Right atrium auricular region (tissue), 2 donors: ENCODE data around the gene SETD2. TPM values are rescaled to one million over a fixed set of nuclear protein-coding genes. Genes with fewer than 3 reads are reported as not detected.

Experiments
- DNase-seq: peaks from one replicate; pipeline ENCODE4 v3.0.0-alpha.2; 2019; ENCODE audit warnings: low spot score
- H3K27ac ChIP-seq, 2 donors: fragments of 200-600 bp; sonication (generic); 1 replicate in 1 of 2; 2 replicates in 1 of 2; pipeline ENCODE4 v1.5.1; 2016 to 2019
- H3K27me3 ChIP-seq, 2 donors: fragments of 200-600 bp; sonication (generic); one replicate each; pipeline versions ENCODE4 v1.5.1 to v1.6.0; 2017 to 2019
- H3K36me3 ChIP-seq: fragments of 200-600 bp; sonication (generic); one replicate; pipeline ENCODE4 v1.5.1; 2016
- H3K4me1 ChIP-seq, 2 donors: fragments of 200-600 bp; sonication (generic); one replicate each; pipeline versions ENCODE4 v1.5.1 to v1.6.0; 2017 to 2019
- H3K4me3 ChIP-seq, 2 donors: fragments of 200-600 bp; sonication (generic); 1 replicate in 1 of 2; 2 replicates in 1 of 2; pipeline ENCODE4 v1.5.1; 2017 to 2019; ENCODE audit warnings: mild to moderate bottlenecking in 1 of 2, moderate library complexity in 1 of 2
- H3K9me3 ChIP-seq, 2 donors: fragments of 200-600 bp; sonication (generic); one replicate each; pipeline ENCODE4 v1.5.1; 2019
- total RNA-seq, 2 donors: library from RNA; depleted of rRNA; stranded (reverse); fragments of >200 nt; gene quantifications; one replicate each; pipeline ENCODE4 v1.1.0, GENCODE V29; 2016
- TF ChIP-seq, protein P1 (sequence below), 2 donors: fragments of 200-600 bp; sonication (generic); IDR thresholded peaks; one replicate each; pipeline ENCODE4 v1.5.1; 2019; ENCODE audit warnings: antibody characterized with exemption in 2 of 2

The SETD2 gene
- total RNA-seq, 2 donors from 2014 or later: 26.8 to 34.2 TPM

DNA sequence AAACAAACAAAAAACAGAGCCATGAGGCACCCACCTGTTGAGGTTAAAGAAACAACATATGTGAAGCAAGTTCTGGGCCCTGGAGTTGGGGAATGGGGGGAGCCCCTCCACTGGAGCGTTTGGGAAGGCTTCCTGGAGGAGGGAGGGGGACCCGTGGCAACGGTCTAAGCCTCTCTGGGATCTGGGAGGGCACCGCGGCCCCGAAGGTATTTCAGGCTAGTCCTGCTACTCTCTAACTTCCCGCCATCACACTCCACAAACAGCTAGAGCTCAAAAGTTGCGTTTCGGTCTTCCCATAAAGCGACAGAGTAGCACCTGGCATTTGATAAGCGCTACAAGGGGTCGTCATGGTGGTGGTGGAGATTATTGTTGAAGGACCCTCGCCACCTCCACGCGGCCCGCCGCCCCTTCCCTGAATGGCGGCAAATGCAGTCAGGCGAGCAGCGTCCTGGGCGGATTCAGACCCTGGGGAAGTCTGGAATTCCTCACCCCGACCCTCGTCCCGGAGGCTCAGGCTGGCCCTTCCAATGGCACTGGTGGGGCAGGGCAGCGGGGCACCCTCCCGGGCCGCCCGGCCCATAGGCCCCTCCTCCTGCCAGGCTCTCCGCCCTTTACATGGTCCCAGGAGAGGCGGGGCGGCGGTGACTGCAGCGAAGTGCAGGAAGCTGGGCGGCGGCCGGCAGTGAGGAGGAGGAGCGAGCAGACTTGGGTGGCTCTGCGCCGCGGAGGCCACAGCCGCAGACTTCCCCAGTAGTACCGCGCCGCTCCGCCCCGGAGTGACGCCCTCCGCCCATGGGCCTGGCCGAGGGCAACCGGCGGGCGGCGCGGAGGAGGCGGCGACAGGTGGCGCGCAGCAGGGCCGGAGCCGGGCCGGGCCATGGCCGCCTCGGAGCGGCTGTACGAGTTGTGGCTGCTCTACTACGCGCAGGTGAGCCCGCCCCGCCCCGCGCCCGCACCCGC is 184.6 kb downstream of the SETD2 start, which contains the start of gene NBEAL2:
Gene NBEAL2 (plus strand): TSS at position 682 of the 960 bp plus-strand sequence. CDS start 196 bp downstream, at position 878.
- Histone ChIP-seq H3K9me3 (no peaks in the 10 kb centered on the region), H3K36me3 (no peaks in the 10 kb centered on the region), H3K4me3 (peak within 1 kb of the TSS; percentile 59 to 60), H3K27me3 (no peaks in the 10 kb centered on the region), H3K27ac (peak within 1 kb of the TSS; percentile 89 to 92), H3K4me1 (peaks cover 0 to 57% of the 10 kb centered on the region in 2 donors)
- TF ChIP-seq, protein P1, sequence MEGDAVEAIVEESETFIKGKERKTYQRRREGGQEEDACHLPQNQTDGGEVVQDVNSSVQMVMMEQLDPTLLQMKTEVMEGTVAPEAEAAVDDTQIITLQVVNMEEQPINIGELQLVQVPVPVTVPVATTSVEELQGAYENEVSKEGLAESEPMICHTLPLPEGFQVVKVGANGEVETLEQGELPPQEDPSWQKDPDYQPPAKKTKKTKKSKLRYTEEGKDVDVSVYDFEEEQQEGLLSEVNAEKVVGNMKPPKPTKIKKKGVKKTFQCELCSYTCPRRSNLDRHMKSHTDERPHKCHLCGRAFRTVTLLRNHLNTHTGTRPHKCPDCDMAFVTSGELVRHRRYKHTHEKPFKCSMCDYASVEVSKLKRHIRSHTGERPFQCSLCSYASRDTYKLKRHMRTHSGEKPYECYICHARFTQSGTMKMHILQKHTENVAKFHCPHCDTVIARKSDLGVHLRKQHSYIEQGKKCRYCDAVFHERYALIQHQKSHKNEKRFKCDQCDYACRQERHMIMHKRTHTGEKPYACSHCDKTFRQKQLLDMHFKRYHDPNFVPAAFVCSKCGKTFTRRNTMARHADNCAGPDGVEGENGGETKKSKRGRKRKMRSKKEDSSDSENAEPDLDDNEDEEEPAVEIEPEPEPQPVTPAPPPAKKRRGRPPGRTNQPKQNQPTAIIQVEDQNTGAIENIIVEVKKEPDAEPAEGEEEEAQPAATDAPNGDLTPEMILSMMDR (IDR thresholded peaks at IDR 0.05): no peak
- peak; percentile 96 for DNase-seq

DNA sequence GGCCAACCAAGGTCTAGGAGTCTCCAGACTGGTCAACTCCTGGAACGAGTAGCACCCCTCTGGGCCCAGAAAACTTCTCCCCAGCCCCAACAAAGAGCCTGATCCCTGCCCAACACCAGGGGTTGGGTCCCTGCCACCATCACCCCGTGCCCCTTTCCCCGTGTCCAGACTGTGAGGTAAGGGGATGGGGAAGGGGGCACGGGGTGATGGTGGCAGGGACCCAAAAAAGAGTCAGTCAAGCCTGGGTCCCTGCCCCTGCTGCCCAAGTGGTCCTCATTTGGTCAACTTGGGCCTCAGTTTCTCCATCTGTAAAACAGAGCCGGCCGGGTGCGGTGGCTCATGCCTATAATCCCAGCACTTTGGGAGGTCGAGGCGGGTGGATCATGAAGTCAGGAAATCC is 185.5 kb downstream of the SETD2 start:
- Histone ChIP-seq H3K4me1 (peaks cover 0 to 64% of the 10 kb centered on the region in 2 donors), H3K27ac (peak overlapping the region; percentile 89 to 92), H3K36me3 (no peaks in the 10 kb centered on the region), H3K9me3 (no peaks in the 10 kb centered on the region), H3K27me3 (no peaks in the 10 kb centered on the region), H3K4me3 (peak overlapping the region in 1 of 2 donors; percentile 60)
- no peak for DNase-seq
- TF ChIP-seq, protein P1 (IDR thresholded peaks at IDR 0.05): no peak

DNA sequence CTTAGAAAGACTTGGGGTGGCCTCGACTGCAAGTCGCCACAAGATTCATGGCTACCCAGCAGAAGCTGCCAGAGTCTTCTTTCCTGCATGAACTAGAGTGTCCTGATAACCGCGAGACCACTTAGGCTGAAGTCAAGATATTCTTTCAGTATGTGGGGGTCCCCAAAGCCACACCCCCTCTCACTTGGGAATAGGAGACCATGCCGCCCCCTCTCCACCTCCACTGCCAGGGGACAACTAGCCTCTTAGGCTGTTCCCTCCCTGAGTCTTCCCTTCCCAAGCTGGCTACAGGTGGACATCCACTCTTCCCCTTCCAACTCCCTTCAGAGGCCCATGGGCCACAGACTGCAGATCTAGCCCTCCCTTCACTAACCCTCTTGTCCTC is 186.1 kb downstream of the SETD2 start:
- H3K4me1 ChIP-seq: peaks cover 0 to 64% of the 10 kb centered on the region in 2 donors
- H3K9me3 ChIP-seq: no peaks in the 10 kb centered on the region
- no peaks in the 10 kb centered on the region for H3K36me3 ChIP-seq
- TF ChIP-seq, protein P1 (IDR thresholded peaks at IDR 0.05): no peak
- H3K27me3 ChIP-seq: no peaks in the 10 kb centered on the region
- H3K4me3 ChIP-seq: no peak overlapping the region
- H3K27ac ChIP-seq: peak overlapping the region; percentile 89 to 92
- DNase-seq: no peak

DNA sequence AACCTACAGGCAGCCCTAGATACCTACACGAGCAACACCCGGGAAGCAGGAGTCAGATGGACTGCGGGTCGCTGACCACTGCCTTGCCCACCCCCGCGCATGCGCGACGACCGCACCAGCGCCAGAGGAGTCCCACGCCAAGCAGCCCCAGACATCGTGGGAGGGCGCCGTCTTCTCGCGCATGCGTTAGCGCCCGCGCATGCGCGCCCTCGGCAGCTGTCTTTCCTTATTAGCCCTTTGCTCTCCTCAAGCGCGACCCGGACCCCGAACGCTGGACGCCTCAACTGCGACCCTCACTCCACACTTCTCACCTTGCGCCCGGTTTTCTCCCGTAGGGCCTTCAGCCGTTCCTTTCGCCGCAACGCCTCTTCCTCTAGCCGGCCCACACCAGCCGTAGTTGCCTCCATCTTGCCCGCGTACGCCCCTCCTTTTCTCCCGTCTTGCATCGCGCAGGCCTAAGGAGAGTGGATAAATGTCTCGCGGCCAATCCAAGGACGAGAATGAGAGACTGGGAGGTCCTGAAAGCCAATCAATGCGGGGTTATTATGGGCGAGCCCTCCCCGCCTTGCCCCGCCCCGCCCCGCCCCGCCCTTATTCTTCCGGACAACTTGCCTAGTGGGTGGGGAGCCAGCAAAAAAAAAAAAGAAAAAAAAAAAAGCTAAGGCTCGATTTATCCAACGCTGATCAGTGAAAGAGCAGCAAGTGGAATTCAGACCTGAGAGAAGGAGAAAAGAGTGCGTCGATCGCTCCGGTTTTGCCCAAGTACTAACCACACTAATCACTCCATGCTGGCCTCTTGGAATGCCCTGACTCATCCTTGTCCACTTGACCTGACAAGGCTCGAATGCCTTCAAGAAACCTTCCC is 187.4 kb downstream of the SETD2 start, which contains the start of gene CCDC12:
Gene CCDC12 (minus strand): TSS at position 420 of the 865 bp plus-strand sequence. CDS start 13 bp downstream, at position 407.
- no peaks in the 10 kb centered on the region for H3K36me3 ChIP-seq
- H3K4me1 ChIP-seq: peaks cover 0 to 67% of the 10 kb centered on the region in 2 donors
- no peaks in the 10 kb centered on the region for H3K9me3 ChIP-seq
- peak within 1 kb of the TSS; percentile 67 to 78 for H3K4me3 ChIP-seq
- peak; percentile 98 for DNase-seq
- no peaks in the 10 kb centered on the region for H3K27me3 ChIP-seq
- TF ChIP-seq, protein P1 (IDR thresholded peaks at IDR 0.05): peak in 1 of 2 donors; percentile 8
- peak within 1 kb of the TSS; percentile 87 to 92 for H3K27ac ChIP-seq

DNA sequence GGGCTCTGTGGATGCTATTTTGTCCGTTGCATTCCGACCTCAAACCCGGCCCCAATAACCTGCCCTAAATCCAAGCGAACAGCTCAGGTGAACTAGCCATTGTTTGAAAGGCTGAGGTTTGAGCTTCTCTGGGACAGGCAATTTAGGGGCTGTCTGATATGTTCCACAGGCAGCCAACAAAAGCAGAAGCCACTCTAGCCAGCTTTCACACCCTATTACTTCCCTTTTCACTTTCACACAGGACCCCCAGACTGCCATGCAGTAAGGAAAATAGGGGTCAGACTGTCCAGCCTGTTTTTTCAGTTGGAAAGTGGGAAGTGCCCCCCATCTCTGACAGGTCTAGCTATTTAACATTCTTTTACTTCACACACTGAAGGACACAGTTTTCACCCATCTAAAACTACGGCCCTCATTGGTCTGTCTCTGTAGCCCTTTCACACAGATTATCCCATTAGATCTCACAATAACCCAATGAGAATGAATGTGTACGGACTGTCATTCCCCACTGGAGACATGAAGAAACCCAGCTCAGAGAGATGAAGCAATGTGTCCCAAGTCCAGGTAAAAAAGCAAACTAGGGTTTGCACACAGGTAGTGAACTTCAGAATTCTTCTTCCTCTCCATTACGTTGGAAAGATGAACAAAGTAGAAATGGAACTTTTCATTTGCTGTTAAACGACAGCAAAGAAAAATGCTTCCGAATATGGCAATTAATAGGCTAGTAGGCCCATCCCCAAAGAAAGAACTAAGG is 189.3 kb downstream of the SETD2 start:
- no peak overlapping the region for H3K27ac ChIP-seq
- no peak for DNase-seq
- no peak overlapping the region for H3K4me3 ChIP-seq
- peaks cover 0 to 76% of the 10 kb centered on the region in 2 donors for H3K4me1 ChIP-seq
- no peaks in the 10 kb centered on the region for H3K9me3 ChIP-seq
- no peaks in the 10 kb centered on the region for H3K27me3 ChIP-seq
- TF ChIP-seq, protein P1 (IDR thresholded peaks at IDR 0.05): no peak
- H3K36me3 ChIP-seq: no peaks in the 10 kb centered on the region
